IMR-90 (cell line): Measurements from ENCODE around the gene C16orf82. TPM values are rescaled to one million over a fixed set of nuclear protein-coding genes. Genes with fewer than 3 reads are reported as not detected.
"Not testable (repeated sequence)": the region's sequence is repeated elsewhere in the genome, so short reads cannot be mapped to it uniquely, and the experiment has no call there.

ENCODE experiments used
- ATAC-seq: fragments of 200-7000 bp; cut with Tn5 transposase; 2 replicates; pipeline ENCODE4 v1.9.1; 2020; ENCODE audit warnings: low read depth, mild to moderate bottlenecking, moderate library complexity
- BruUV-seq: library from RNA; stranded (reverse); fragments of 400-500 nt; replicated peaks from 2 replicates; lab custom pipeline; 2021; lab: Mats Ljungman, UMichigan
- CTCF ChIA-PET: fragments of 300-600 bp; formaldehyde crosslinking; extraction: SDS; loops from one replicate; lab custom pipeline; 2021; ENCODE audit warnings: antibody characterized with exemption; lab: Yijun Ruan, JAX
- POLR2A ChIA-PET: fragments of 300-600 bp; sonication (Branson Sonifier 250); formaldehyde crosslinking; loops from one replicate; lab custom pipeline; 2022; ENCODE audit warnings: antibody characterized with exemption; ENCODE audit not compliant: unreplicated experiment; lab: Charles Lee
- DNase-seq: peaks from one replicate; pipeline ENCODE4 v3.0.0; 2013
- H2AFZ ChIP-seq: replicated peaks from 2 replicates; pipeline ENCODE3; 2013; ENCODE audit warnings: low read length, mild to moderate bottlenecking; ENCODE audit not compliant: poor library complexity
- H2AK5ac ChIP-seq: 2 replicates; pipeline ENCODE4 v1.6.1; 2013; ENCODE audit warnings: low read depth, low read length, inconsistent platforms
- H2AK9ac ChIP-seq: replicated peaks from 2 replicates; pipeline ENCODE3; 2013; ENCODE audit warnings: mild to moderate bottlenecking, low read depth, low read length, moderate library complexity; ENCODE audit not compliant: poor library complexity
- H2BK120ac ChIP-seq: 2 replicates; pipeline ENCODE4 v1.6.1; 2013; ENCODE audit warnings: low read depth, low read length, inconsistent platforms
- H2BK15ac ChIP-seq: 3 replicates; pipeline ENCODE4 v1.6.1; 2013; ENCODE audit warnings: low read depth, low read length, inconsistent platforms
- H2BK20ac ChIP-seq: 2 replicates; pipeline ENCODE4 v1.6.1; 2013; ENCODE audit warnings: low read depth, mild to moderate bottlenecking, inconsistent platforms, low read length, moderate library complexity
- H2BK5ac ChIP-seq: 2 replicates; pipeline ENCODE4 v1.6.1; 2013; ENCODE audit warnings: mild to moderate bottlenecking, low read depth, low read length, inconsistent platforms; ENCODE audit not compliant: poor library complexity, severe bottlenecking
- H3K14ac ChIP-seq: replicated peaks from 2 replicates; pipeline ENCODE4 v1.6.1; 2013; ENCODE audit warnings: low read depth, low read length, inconsistent platforms
- H3K18ac ChIP-seq: 2 replicates; pipeline ENCODE4 v1.6.1; 2013; ENCODE audit warnings: low read depth, low read length, control low read depth
- H3K23ac ChIP-seq: 2 replicates; pipeline ENCODE4 v1.6.1; 2013; ENCODE audit warnings: low read depth, low read length, inconsistent platforms
- H3K27ac ChIP-seq: 2 replicates; pipeline ENCODE4 v1.5.1; 2013; ENCODE audit warnings: mild to moderate bottlenecking, control low read depth, low read length; ENCODE audit not compliant: insufficient read depth
- H3K27me3 ChIP-seq: 2 replicates; pipeline ENCODE4 v1.6.1; 2013; ENCODE audit warnings: low read length; ENCODE audit not compliant: control insufficient read depth, insufficient read depth
- H3K36me3 ChIP-seq: 2 replicates; pipeline ENCODE4 v1.6.1; 2013; ENCODE audit warnings: low read length, mixed read lengths; ENCODE audit not compliant: control insufficient read depth, insufficient read depth
- H3K4ac ChIP-seq: 2 replicates; pipeline ENCODE4 v1.6.1; 2013; ENCODE audit warnings: low read depth, low read length, inconsistent platforms
- H3K4me1 ChIP-seq: 2 replicates; pipeline ENCODE4 v1.6.1; 2013; ENCODE audit warnings: low read length, mixed read lengths; ENCODE audit not compliant: control insufficient read depth, insufficient read depth
- H3K4me2 ChIP-seq: 2 replicates; pipeline ENCODE4 v1.6.1; 2013; ENCODE audit warnings: low read depth, mild to moderate bottlenecking, control low read depth, low read length, moderate library complexity
- H3K4me3 ChIP-seq: 2 replicates; pipeline ENCODE4 v1.5.1; 2013; ENCODE audit warnings: low read depth, mild to moderate bottlenecking, control low read depth, low read length, moderate library complexity; ENCODE audit not compliant: insufficient read depth
- H3K56ac ChIP-seq: 2 replicates; pipeline ENCODE4 v1.6.1; 2013; ENCODE audit warnings: low read length, inconsistent platforms; ENCODE audit not compliant: insufficient read depth; ENCODE audit errors: extremely low read depth
- H3K79me1 ChIP-seq, 2 experiments: 2 replicates each; pipeline ENCODE4 v1.6.1; 2013; ENCODE audit warnings: low read length in 2 of 2, inconsistent platforms in 1 of 2, low read depth in 1 of 2
- H3K9ac ChIP-seq: 2 replicates; pipeline ENCODE4 v1.6.1; 2013; ENCODE audit warnings: low read depth, low read length, control low read depth
- H3K9me1 ChIP-seq: 2 replicates; pipeline ENCODE4 v1.6.1; 2013; ENCODE audit warnings: low read length, inconsistent platforms; ENCODE audit not compliant: insufficient read depth
- H3K9me3 ChIP-seq: 2 replicates; pipeline ENCODE4 v1.6.1; 2013; ENCODE audit warnings: low read length; ENCODE audit not compliant: control insufficient read depth, insufficient read depth
- H4K20me1 ChIP-seq: 2 replicates; pipeline ENCODE4 v1.6.1; 2013; ENCODE audit warnings: low read length, inconsistent platforms; ENCODE audit not compliant: insufficient read depth
- H4K5ac ChIP-seq: 2 replicates; pipeline ENCODE4 v1.6.1; 2013; ENCODE audit warnings: mild to moderate bottlenecking, low read depth, low read length, control low read depth
- H4K8ac ChIP-seq, 2 experiments: 2 replicates each; pipeline ENCODE4 v1.6.1; 2013; ENCODE audit warnings: low read depth in 2 of 2, low read length in 2 of 2, control low read depth in 1 of 2, inconsistent platforms in 1 of 2
- H4K91ac ChIP-seq: 2 replicates; pipeline ENCODE4 v1.6.1; 2013; ENCODE audit warnings: low read depth, low read length, inconsistent platforms; ENCODE audit not compliant: insufficient read depth
- WGBS, 2 experiments: methylation state at CpG; one replicate each; pipeline versions ENCODE4 v1.1.5 to v1.1.7; 2013; ENCODE audit warnings: missing lambda C conversion rate in 2 of 2; ENCODE audit not compliant: insufficient read length in 1 of 2; ENCODE audit errors: extremely low coverage in 2 of 2; 5-methylcytosine and 5-hydroxymethylcytosine counted together
- dilution Hi-C: fragments of 300-500 bp; cut with HindIII; formaldehyde crosslinking; loops from one replicate; pipeline ENCODE4 v1.14.3; 2018; ENCODE audit warnings: low sequenced_read_pairs; ENCODE audit not compliant: unreplicated experiment
- in situ Hi-C: fragments of 300-500 bp; cut with MboI; formaldehyde crosslinking; loops from 3 replicates; pipeline ENCODE4 v1.14.3; 2019; ENCODE audit warnings: low sequenced_read_pairs, inconsistent platforms, mixed read lengths
- intact Hi-C: fragments of 100-400 bp; cut with micrococcal nuclease; formaldehyde crosslinking; loops from 2 replicates; pipeline ENCODE4 v1.10.0; 2022
- polyA plus RNA-seq, 3 experiments: library from polyadenylated mRNA; depleted of rRNA; stranded (reverse); fragments of >200 nt; gene quantifications; 2 replicates each; pipeline ENCODE4 v1.2.3, GENCODE V29; 2012; ENCODE audit warnings: low replicate concordance in 1 of 3
- total RNA-seq: library from RNA; depleted of rRNA; stranded (reverse); fragments of >200 nt; gene quantifications from 2 replicates; pipeline ENCODE4 v1.2.3, GENCODE V29; 2012

C16orf82 gene
- total and polyA plus RNA-seq, 2 of the 4 experiments (the other 2 are of a cell fraction): not detected

GRCh38 chr16:27086031-27086430, 19.3 kb downstream of the C16orf82 start:
- H2AK5ac ChIP-seq, in situ Hi-C loops, H4K91ac ChIP-seq, H3K9ac ChIP-seq, H2AK9ac ChIP-seq, H3K23ac ChIP-seq, H2BK5ac ChIP-seq, H2BK20ac ChIP-seq, POLR2A ChIA-PET, H3K56ac ChIP-seq, H3K18ac ChIP-seq, H3K27ac ChIP-seq, H3K14ac ChIP-seq, intact Hi-C loops, dilution Hi-C loops, H3K4me1 ChIP-seq, H4K8ac ChIP-seq, H4K20me1 ChIP-seq, H3K4me2 ChIP-seq, H3K9me1 ChIP-seq, H3K36me3 ChIP-seq, H3K4me3 ChIP-seq, BruUV-seq, ATAC-seq, H2BK120ac ChIP-seq, DNase-seq, H3K9me3 ChIP-seq, H3K4ac ChIP-seq, H2AFZ ChIP-seq, H3K27me3 ChIP-seq, H4K5ac ChIP-seq, H2BK15ac ChIP-seq, H3K79me1 ChIP-seq: not testable (repeated sequence)
- CTCF ChIA-PET: interaction anchor here (1.1 kb wide), 1 partner anchor 11 kb away, joined by 4 read pairs; no protein-coding TSS in a partner anchor
- WGBS, 2 experiments: no CpG with 5 or more reads among the region's 9 CpGs
